IMR-90 (cell line): ENCODE data around the gene OPRL1. TPM values are rescaled to one million over a fixed set of nuclear protein-coding genes. Genes with fewer than 3 reads are reported as not detected.
A peak's percentile ranks its signal among the peaks of the same experiment; 100 is the strongest.

Source experiments
- ATAC-seq: fragments of 200-7000 bp; cut with Tn5 transposase; 2 replicates; pipeline ENCODE4 v1.9.1; 2020; ENCODE audit warnings: low read depth, mild to moderate bottlenecking, moderate library complexity
- BruUV-seq: library from RNA; stranded (reverse); fragments of 400-500 nt; replicated peaks from 2 replicates; lab custom pipeline; 2021; lab: Mats Ljungman, UMichigan
- CTCF ChIA-PET: fragments of 300-600 bp; formaldehyde crosslinking; extraction: SDS; loops from one replicate; lab custom pipeline; 2021; ENCODE audit warnings: antibody characterized with exemption; lab: Yijun Ruan, JAX
- POLR2A ChIA-PET: fragments of 300-600 bp; sonication (Branson Sonifier 250); formaldehyde crosslinking; loops from one replicate; lab custom pipeline; 2022; ENCODE audit warnings: antibody characterized with exemption; ENCODE audit not compliant: unreplicated experiment; lab: Charles Lee
- DNase-seq: peaks from one replicate; pipeline ENCODE4 v3.0.0; 2013
- H2AFZ ChIP-seq: replicated peaks from 2 replicates; pipeline ENCODE3; 2013; ENCODE audit warnings: low read length, mild to moderate bottlenecking; ENCODE audit not compliant: poor library complexity
- H2AK5ac ChIP-seq: 2 replicates; pipeline ENCODE4 v1.6.1; 2013; ENCODE audit warnings: low read depth, low read length, inconsistent platforms
- H2AK9ac ChIP-seq: replicated peaks from 2 replicates; pipeline ENCODE3; 2013; ENCODE audit warnings: mild to moderate bottlenecking, low read depth, low read length, moderate library complexity; ENCODE audit not compliant: poor library complexity
- H2BK120ac ChIP-seq: 2 replicates; pipeline ENCODE4 v1.6.1; 2013; ENCODE audit warnings: low read depth, low read length, inconsistent platforms
- H2BK15ac ChIP-seq: 3 replicates; pipeline ENCODE4 v1.6.1; 2013; ENCODE audit warnings: low read depth, low read length, inconsistent platforms
- H2BK20ac ChIP-seq: 2 replicates; pipeline ENCODE4 v1.6.1; 2013; ENCODE audit warnings: low read depth, mild to moderate bottlenecking, inconsistent platforms, low read length, moderate library complexity
- H2BK5ac ChIP-seq: 2 replicates; pipeline ENCODE4 v1.6.1; 2013; ENCODE audit warnings: mild to moderate bottlenecking, low read depth, low read length, inconsistent platforms; ENCODE audit not compliant: poor library complexity, severe bottlenecking
- H3K14ac ChIP-seq: replicated peaks from 2 replicates; pipeline ENCODE4 v1.6.1; 2013; ENCODE audit warnings: low read depth, low read length, inconsistent platforms
- H3K18ac ChIP-seq: 2 replicates; pipeline ENCODE4 v1.6.1; 2013; ENCODE audit warnings: low read depth, low read length, control low read depth
- H3K23ac ChIP-seq: 2 replicates; pipeline ENCODE4 v1.6.1; 2013; ENCODE audit warnings: low read depth, low read length, inconsistent platforms
- H3K27ac ChIP-seq: 2 replicates; pipeline ENCODE4 v1.5.1; 2013; ENCODE audit warnings: mild to moderate bottlenecking, control low read depth, low read length; ENCODE audit not compliant: insufficient read depth
- H3K27me3 ChIP-seq: 2 replicates; pipeline ENCODE4 v1.6.1; 2013; ENCODE audit warnings: low read length; ENCODE audit not compliant: control insufficient read depth, insufficient read depth
- H3K36me3 ChIP-seq: 2 replicates; pipeline ENCODE4 v1.6.1; 2013; ENCODE audit warnings: low read length, mixed read lengths; ENCODE audit not compliant: control insufficient read depth, insufficient read depth
- H3K4ac ChIP-seq: 2 replicates; pipeline ENCODE4 v1.6.1; 2013; ENCODE audit warnings: low read depth, low read length, inconsistent platforms
- H3K4me1 ChIP-seq: 2 replicates; pipeline ENCODE4 v1.6.1; 2013; ENCODE audit warnings: low read length, mixed read lengths; ENCODE audit not compliant: control insufficient read depth, insufficient read depth
- H3K4me2 ChIP-seq: 2 replicates; pipeline ENCODE4 v1.6.1; 2013; ENCODE audit warnings: low read depth, mild to moderate bottlenecking, control low read depth, low read length, moderate library complexity
- H3K4me3 ChIP-seq: 2 replicates; pipeline ENCODE4 v1.5.1; 2013; ENCODE audit warnings: low read depth, mild to moderate bottlenecking, control low read depth, low read length, moderate library complexity; ENCODE audit not compliant: insufficient read depth
- H3K56ac ChIP-seq: 2 replicates; pipeline ENCODE4 v1.6.1; 2013; ENCODE audit warnings: low read length, inconsistent platforms; ENCODE audit not compliant: insufficient read depth; ENCODE audit errors: extremely low read depth
- H3K79me1 ChIP-seq, 2 experiments: 2 replicates each; pipeline ENCODE4 v1.6.1; 2013; ENCODE audit warnings: low read length in 2 of 2, inconsistent platforms in 1 of 2, low read depth in 1 of 2
- H3K9ac ChIP-seq: 2 replicates; pipeline ENCODE4 v1.6.1; 2013; ENCODE audit warnings: low read depth, low read length, control low read depth
- H3K9me1 ChIP-seq: 2 replicates; pipeline ENCODE4 v1.6.1; 2013; ENCODE audit warnings: low read length, inconsistent platforms; ENCODE audit not compliant: insufficient read depth
- H3K9me3 ChIP-seq: 2 replicates; pipeline ENCODE4 v1.6.1; 2013; ENCODE audit warnings: low read length; ENCODE audit not compliant: control insufficient read depth, insufficient read depth
- H4K20me1 ChIP-seq: 2 replicates; pipeline ENCODE4 v1.6.1; 2013; ENCODE audit warnings: low read length, inconsistent platforms; ENCODE audit not compliant: insufficient read depth
- H4K5ac ChIP-seq: 2 replicates; pipeline ENCODE4 v1.6.1; 2013; ENCODE audit warnings: mild to moderate bottlenecking, low read depth, low read length, control low read depth
- H4K8ac ChIP-seq, 2 experiments: 2 replicates each; pipeline ENCODE4 v1.6.1; 2013; ENCODE audit warnings: low read depth in 2 of 2, low read length in 2 of 2, control low read depth in 1 of 2, inconsistent platforms in 1 of 2
- H4K91ac ChIP-seq: 2 replicates; pipeline ENCODE4 v1.6.1; 2013; ENCODE audit warnings: low read depth, low read length, inconsistent platforms; ENCODE audit not compliant: insufficient read depth
- MAZ ChIP-seq: IDR thresholded peaks from 2 replicates; pipeline ENCODE4 v1.6.1; 2012; ENCODE audit warnings: low read depth, mild to moderate bottlenecking, low read length, improper control_type of control experiment, moderate library complexity, borderline replicate concordance
- RCOR1 ChIP-seq: IDR thresholded peaks from 2 replicates; pipeline ENCODE4 v1.6.1; 2012; ENCODE audit warnings: mild to moderate bottlenecking, low read length, improper control_type of control experiment; ENCODE audit not compliant: insufficient replicate concordance
- WGBS, 2 experiments: methylation state at CpG; one replicate each; pipeline versions ENCODE4 v1.1.5 to v1.1.7; 2013; ENCODE audit warnings: missing lambda C conversion rate in 2 of 2; ENCODE audit not compliant: insufficient read length in 1 of 2; ENCODE audit errors: extremely low coverage in 2 of 2; 5-methylcytosine and 5-hydroxymethylcytosine counted together
- dilution Hi-C: fragments of 300-500 bp; cut with HindIII; formaldehyde crosslinking; loops from one replicate; pipeline ENCODE4 v1.14.3; 2018; ENCODE audit warnings: low sequenced_read_pairs; ENCODE audit not compliant: unreplicated experiment
- in situ Hi-C: fragments of 300-500 bp; cut with MboI; formaldehyde crosslinking; loops from 3 replicates; pipeline ENCODE4 v1.14.3; 2019; ENCODE audit warnings: low sequenced_read_pairs, inconsistent platforms, mixed read lengths
- intact Hi-C: fragments of 100-400 bp; cut with micrococcal nuclease; formaldehyde crosslinking; loops from 2 replicates; pipeline ENCODE4 v1.10.0; 2022
- polyA plus RNA-seq, 3 experiments: library from polyadenylated mRNA; depleted of rRNA; stranded (reverse); fragments of >200 nt; gene quantifications; 2 replicates each; pipeline ENCODE4 v1.2.3, GENCODE V29; 2012; ENCODE audit warnings: low replicate concordance in 1 of 3
- total RNA-seq: library from RNA; depleted of rRNA; stranded (reverse); fragments of >200 nt; gene quantifications from 2 replicates; pipeline ENCODE4 v1.2.3, GENCODE V29; 2012

OPRL1 gene
- total and polyA plus RNA-seq, 2 of the 4 experiments (the other 2 are of a cell fraction), result 0.36 to 1.2 TPM

DNA sequence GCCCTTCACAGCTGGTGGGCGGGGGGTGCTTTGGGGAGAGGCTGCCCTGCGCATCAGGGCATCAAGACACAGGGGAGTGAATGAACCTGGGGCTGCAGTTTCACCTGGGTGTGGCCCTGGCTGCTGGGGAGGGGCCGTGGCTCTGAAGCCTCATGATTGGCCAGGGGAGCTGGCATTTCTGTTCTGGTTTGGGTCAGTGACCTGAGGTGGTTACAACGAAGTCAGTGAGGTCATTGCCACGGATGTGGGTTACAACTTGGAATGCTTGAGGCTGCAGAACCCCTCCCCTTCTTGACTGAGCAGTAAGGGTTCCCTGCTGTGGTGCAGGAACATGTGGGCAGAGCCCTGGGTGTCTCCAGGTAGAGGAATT is 13.9 kb upstream of the OPRL1 start:
- no peaks in the 10 kb centered on the region for H3K9me3 ChIP-seq
- peaks cover 4% of the 10 kb centered on the region; the same call in 1 of the 2 replicates for H3K36me3 ChIP-seq
- H3K27me3 ChIP-seq, result no peaks in the 10 kb centered on the region
- H4K20me1 ChIP-seq, result peaks cover 15% of the 10 kb centered on the region
- H4K8ac ChIP-seq, result peak overlapping the region in 1 of 2 experiments; percentile 37; a peak in 1 of 4 replicates
- H3K9ac ChIP-seq, result no peak overlapping the region
- peaks cover 27% of the 10 kb centered on the region for H3K4me1 ChIP-seq
- H2AK9ac ChIP-seq, result peak overlapping the region; percentile 81
- BruUV-seq, result no TSS peak
- no peak overlapping the region for H4K5ac ChIP-seq
- peak overlapping the region; percentile 65 for H2AFZ ChIP-seq
- H2BK20ac ChIP-seq, result peak overlapping the region; percentile 26; the same call in 1 of the 2 replicates
- intact Hi-C loops, result no loop called here
- peak overlapping the region; percentile 78 for H2AK5ac ChIP-seq
- peaks cover 10 to 38% of the 10 kb centered on the region in 2 experiments; a peak in 3 of 4 replicates for H3K79me1 ChIP-seq
- in situ Hi-C loops, result no loop called here
- POLR2A ChIA-PET, result no interaction called here
- no peak overlapping the region for H3K23ac ChIP-seq
- H3K4ac ChIP-seq, result peak overlapping the region; percentile 23; the same call in 1 of the 2 replicates
- peak overlapping the region; percentile 52 for H2BK120ac ChIP-seq
- 0 out of 3 replicates have a peak overlapping the region, but pooled peaks have one; percentile 40 for H2BK15ac ChIP-seq
- H3K4me3 ChIP-seq, result no peak overlapping the region
- DNase-seq (peak; percentile 78), ATAC-seq (no peak)
- 90% methylated on average over 2 of the region's 5 CpGs; no CpG with 5 or more reads in 1 of the 2 experiments for WGBS, 2 experiments
- CTCF ChIA-PET, result no interaction called here
- H4K91ac ChIP-seq, result no peak overlapping the region
- peak overlapping the region; percentile 37; the same call in 1 of the 2 replicates for H3K14ac ChIP-seq
- no peak overlapping the region for H3K56ac ChIP-seq
- peaks cover 19% of the 10 kb centered on the region for H3K9me1 ChIP-seq
- TF ChIP-seq MAZ (peak; percentile 26; the same call in 1 of the 2 replicates), RCOR1 (no peak)
- no peak overlapping the region for H3K18ac ChIP-seq
- dilution Hi-C loops, result no loop called here
- H2BK5ac ChIP-seq, result no peak overlapping the region
- H3K4me2 ChIP-seq, result no peak overlapping the region; the same call in 1 of the 2 replicates
- no peak overlapping the region; the same call in 1 of the 2 replicates for H3K27ac ChIP-seq
